Caco-2 (cell line): Measurements from ENCODE around the gene OR10A6. TPM values are rescaled to one million over a fixed set of nuclear protein-coding genes. Genes with fewer than 3 reads are reported as not detected.

Experiments used
- BruUV-seq: library from RNA; stranded (reverse); fragments of 400-500 nt; replicated peaks from 2 replicates; lab custom pipeline; 2021; lab: Mats Ljungman, UMichigan
- CTCF ChIA-PET: fragments of 300-600 bp; sonication (Branson Sonifier 250); formaldehyde crosslinking; loops from one replicate; lab custom pipeline; 2022; ENCODE audit warnings: antibody characterized with exemption; lab: Charles Lee
- POLR2A ChIA-PET: fragments of 300-600 bp; sonication (Branson Sonifier 250); formaldehyde crosslinking; loops from one replicate; lab custom pipeline; 2022; ENCODE audit warnings: antibody characterized with exemption; lab: Charles Lee
- DNase-seq, 2 experiments: peaks; one replicate each; pipeline versions ENCODE4 v3.0.0 to v3.0.0-alpha.2; 2020 to 2022
- H3K27me3 ChIP-seq: replicated peaks from 2 replicates; pipeline ENCODE4 v1.6.0; 2011; ENCODE audit warnings: low read length; ENCODE audit not compliant: control insufficient read depth, insufficient read depth
- H3K36me3 ChIP-seq: 2 replicates; pipeline ENCODE4 v1.5.1; 2011; ENCODE audit warnings: low read length; ENCODE audit not compliant: control insufficient read depth, insufficient read depth
- H3K4me1 ChIP-seq: fragments of 250-450 bp; sonication (Bioruptor Pico); 2 replicates; pipeline ENCODE4 v1.5.1; 2020; ENCODE audit warnings: mild to moderate bottlenecking
- H3K4me3 ChIP-seq: 2 replicates; pipeline ENCODE4 v1.5.1; 2011; ENCODE audit warnings: low read depth, mild to moderate bottlenecking, control low read depth, low read length
- H3K9me3 ChIP-seq: fragments of 250-450 bp; sonication (Bioruptor Pico); 2 replicates; pipeline ENCODE4 v1.5.1; 2020; ENCODE audit warnings: mild to moderate bottlenecking, moderate library complexity
- H3K27ac Mint-ChIP-seq: one replicate; pipeline ENCODE4 v1.8.0; 2022; ENCODE audit warnings: mixed read lengths; ENCODE audit not compliant: unreplicated experiment
- H3K27me3 Mint-ChIP-seq: one replicate; pipeline ENCODE4 v1.8.0; 2022; ENCODE audit warnings: mixed read lengths; ENCODE audit not compliant: insufficient read depth, unreplicated experiment
- H3K36me3 Mint-ChIP-seq: one replicate; pipeline ENCODE4 v1.8.0; 2022; ENCODE audit warnings: mild to moderate bottlenecking, mixed read lengths; ENCODE audit not compliant: insufficient read depth, unreplicated experiment
- H3K4me1 Mint-ChIP-seq: one replicate; pipeline ENCODE4 v1.8.0; 2022; ENCODE audit warnings: low read depth, mixed read lengths; ENCODE audit not compliant: unreplicated experiment
- H3K4me3 Mint-ChIP-seq: one replicate; pipeline ENCODE4 v1.8.0; 2022; ENCODE audit warnings: mild to moderate bottlenecking, moderate library complexity, mixed read lengths; ENCODE audit not compliant: unreplicated experiment
- H3K9me3 Mint-ChIP-seq: one replicate; pipeline ENCODE4 v1.8.0; 2022; ENCODE audit warnings: mixed read lengths; ENCODE audit not compliant: unreplicated experiment
- intact Hi-C: fragments of 100-400 bp; cut with micrococcal nuclease; formaldehyde crosslinking; loops from one replicate; pipeline ENCODE4 v1.10.0; 2022; ENCODE audit not compliant: unreplicated experiment
- total RNA-seq: library from RNA; stranded (reverse); gene quantifications from 2 replicates; pipeline ENCODE4 v1.2.3, GENCODE V29; 2022
- TF ChIP-seq, protein P1 (sequence below), 2 experiments: fragments of 200-600 bp in 1 of 2; IDR thresholded peaks; 1 replicate in 1 of 2; 2 replicates in 1 of 2; pipeline versions ENCODE4 v1.5.1 to v1.8.0; 2011 to 2022; ENCODE audit warnings: antibody characterized with exemption in 1 of 2, control low read depth in 1 of 2, inconsistent platforms in 1 of 2, low read depth in 1 of 2, low read length in 1 of 2, mild to moderate bottlenecking in 1 of 2, moderate library complexity in 1 of 2; ENCODE audit not compliant: insufficient read depth in 1 of 2, severe bottlenecking in 1 of 2, unreplicated experiment in 1 of 2

Gene OR10A6
- total RNA-seq, 1 experiment from 2014 or later: not detected

- H3K27me3 Mint-ChIP-seq: peaks cover 2% of the 10 kb centered on the region
- H3K4me1 ChIP-seq: peaks cover 40% of the 10 kb centered on the region
- H3K4me1 Mint-ChIP-seq: peaks cover 6% of the 10 kb centered on the region
- no peaks in the 10 kb centered on the region for H3K9me3 ChIP-seq
- ChIA-PET CTCF (no interaction called here), POLR2A (no interaction called here)
- H3K9me3 Mint-ChIP-seq: no peaks in the 10 kb centered on the region
- intact Hi-C loops: no loop called here
- no peak overlapping the region for H3K4me3 Mint-ChIP-seq
- DNase-seq: no peak
- H3K27me3 ChIP-seq: no peaks in the 10 kb centered on the region
- H3K36me3 ChIP-seq: no peaks in the 10 kb centered on the region
- no TSS peak for BruUV-seq
- H3K4me3 ChIP-seq: no peak overlapping the region
- H3K27ac Mint-ChIP-seq: no peak overlapping the region
- no peaks in the 10 kb centered on the region for H3K36me3 Mint-ChIP-seq
- TF ChIP-seq, protein P1, sequence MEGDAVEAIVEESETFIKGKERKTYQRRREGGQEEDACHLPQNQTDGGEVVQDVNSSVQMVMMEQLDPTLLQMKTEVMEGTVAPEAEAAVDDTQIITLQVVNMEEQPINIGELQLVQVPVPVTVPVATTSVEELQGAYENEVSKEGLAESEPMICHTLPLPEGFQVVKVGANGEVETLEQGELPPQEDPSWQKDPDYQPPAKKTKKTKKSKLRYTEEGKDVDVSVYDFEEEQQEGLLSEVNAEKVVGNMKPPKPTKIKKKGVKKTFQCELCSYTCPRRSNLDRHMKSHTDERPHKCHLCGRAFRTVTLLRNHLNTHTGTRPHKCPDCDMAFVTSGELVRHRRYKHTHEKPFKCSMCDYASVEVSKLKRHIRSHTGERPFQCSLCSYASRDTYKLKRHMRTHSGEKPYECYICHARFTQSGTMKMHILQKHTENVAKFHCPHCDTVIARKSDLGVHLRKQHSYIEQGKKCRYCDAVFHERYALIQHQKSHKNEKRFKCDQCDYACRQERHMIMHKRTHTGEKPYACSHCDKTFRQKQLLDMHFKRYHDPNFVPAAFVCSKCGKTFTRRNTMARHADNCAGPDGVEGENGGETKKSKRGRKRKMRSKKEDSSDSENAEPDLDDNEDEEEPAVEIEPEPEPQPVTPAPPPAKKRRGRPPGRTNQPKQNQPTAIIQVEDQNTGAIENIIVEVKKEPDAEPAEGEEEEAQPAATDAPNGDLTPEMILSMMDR (IDR thresholded peaks at IDR 0.05; ENCODE audit: insufficient read depth in 1 of 2, low read depth in 1 of 2, low read length in 1 of 2, severe bottlenecking in 1 of 2, unreplicated experiment in 1 of 2): no peak
Measured at GRCh38 chr11:7911011-7911410, 20.1 kb downstream of the OR10A6 start.

GRCh38 chr11:7910286-7910788, 20.7 kb downstream of the OR10A6 start:
- H3K36me3 Mint-ChIP-seq: no peaks in the 10 kb centered on the region
- Histone ChIP-seq H3K27me3 (no peaks in the 10 kb centered on the region), H3K36me3 (no peaks in the 10 kb centered on the region), H3K9me3 (no peaks in the 10 kb centered on the region), H3K4me3 (no peak overlapping the region), H3K4me1 (peaks cover 46% of the 10 kb centered on the region)
- intact Hi-C loops: no loop called here
- H3K9me3 Mint-ChIP-seq: no peaks in the 10 kb centered on the region
- peaks cover 6% of the 10 kb centered on the region for H3K4me1 Mint-ChIP-seq
- POLR2A ChIA-PET: no interaction called here
- DNase-seq: no peak
- H3K4me3 Mint-ChIP-seq: no peak overlapping the region
- H3K27me3 Mint-ChIP-seq: no peaks in the 10 kb centered on the region
- CTCF ChIA-PET: interaction anchor here (0.7 kb wide), 1 partner anchor 17 kb away, joined by 3 read pairs; no protein-coding TSS in a partner anchor
- TF ChIP-seq, protein P1 (IDR thresholded peaks at IDR 0.05; ENCODE audit: insufficient read depth in 1 of 2, low read depth in 1 of 2, low read length in 1 of 2, severe bottlenecking in 1 of 2, unreplicated experiment in 1 of 2): no peak
- no TSS peak for BruUV-seq
- no peak overlapping the region for H3K27ac Mint-ChIP-seq

- Mint-ChIP-seq H3K9me3 (no peaks in the 10 kb centered on the region), H3K4me3 (no peak overlapping the region), H3K36me3 (no peaks in the 10 kb centered on the region), H3K27me3 (no peaks in the 10 kb centered on the region), H3K4me1 (peaks cover 6% of the 10 kb centered on the region), H3K27ac (no peak overlapping the region)
- TF ChIP-seq, protein P1 (IDR thresholded peaks at IDR 0.05; ENCODE audit: insufficient read depth in 1 of 2, low read depth in 1 of 2, low read length in 1 of 2, severe bottlenecking in 1 of 2, unreplicated experiment in 1 of 2): no peak
- ChIA-PET POLR2A (interaction anchor here (0.6 kb wide), 1 partner anchor 77 kb away, joined by 4 read pairs; the partner anchor contains the start of gene EIF3F), CTCF (interaction anchor here (0.7 kb wide), 2 partner anchors 17 to 34 kb away, joined by 3 read pairs; no protein-coding TSS in a partner anchor)
- intact Hi-C loops: no loop called here
- Histone ChIP-seq H3K27me3 (no peaks in the 10 kb centered on the region), H3K4me1 (peaks cover 47% of the 10 kb centered on the region), H3K36me3 (no peaks in the 10 kb centered on the region), H3K4me3 (no peak overlapping the region), H3K9me3 (no peaks in the 10 kb centered on the region)
- no TSS peak for BruUV-seq
- no peak for DNase-seq
Measured at GRCh38 chr11:7909585-7910285, 21.3 kb downstream of the OR10A6 start.
